NCI-H2107 (cell line): Measurements from ENCODE around the gene HTN3.
"Not testable (repeated sequence)": the region's sequence is repeated elsewhere in the genome, so short reads cannot be mapped to it uniquely, and the experiment has no call there.

ENCODE experiments used
- DNase-seq: peaks from one replicate; lab custom pipeline; 2025; lab: John Stamatoyannopoulos, UW

HTN3 gene

GRCh38 chr4:70028159-70028558 lies at the start of gene HTN3:
TSS of gene HTN3 (plus strand) at chr4:70028459. CDS start at chr4:70030741, 2,282 bp downstream.
- DNase-seq, result not testable (repeated sequence)

DNA sequence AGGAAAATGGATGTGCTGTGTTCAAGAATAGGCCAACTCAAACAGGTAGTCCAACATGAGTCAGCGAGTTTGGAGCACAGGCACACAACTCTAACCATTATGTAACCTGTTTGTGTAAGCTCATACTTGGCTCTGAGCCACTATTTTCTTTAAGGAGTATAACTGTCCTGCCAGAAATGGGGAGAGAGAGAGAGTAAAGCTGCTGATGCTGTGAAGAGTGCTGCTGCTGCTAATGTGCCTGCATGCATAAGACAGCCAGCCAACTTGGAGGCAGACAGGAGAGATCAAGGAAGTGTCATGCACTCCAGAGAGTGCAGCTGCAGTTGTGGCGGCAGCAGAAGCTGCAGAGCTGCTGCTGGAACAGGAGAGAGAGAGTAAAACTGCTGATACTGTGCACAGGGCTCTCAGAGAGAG lies 44.2 kb upstream of the HTN3 start:
- peak; percentile 2 for DNase-seq

DNA sequence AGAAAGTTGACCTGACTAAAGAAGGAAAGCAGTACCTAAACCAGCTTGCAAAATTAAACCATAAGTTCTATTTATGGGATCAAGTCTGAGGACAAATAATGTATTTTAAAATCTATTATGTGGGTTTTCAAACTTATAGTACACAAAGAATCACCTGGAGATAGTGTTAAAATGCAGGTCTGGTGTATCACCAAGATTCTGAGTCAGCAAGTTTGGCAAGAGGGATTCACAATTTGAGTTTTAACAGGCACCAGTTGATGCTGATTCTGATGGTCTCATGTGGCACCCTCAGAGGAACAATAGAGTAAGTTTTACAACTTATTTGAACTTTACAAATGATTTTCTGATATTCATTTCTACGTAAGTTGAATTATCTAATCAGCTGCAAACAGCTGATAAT lies 41.6 kb upstream of the HTN3 start:
- DNase-seq, result no peak

DNA sequence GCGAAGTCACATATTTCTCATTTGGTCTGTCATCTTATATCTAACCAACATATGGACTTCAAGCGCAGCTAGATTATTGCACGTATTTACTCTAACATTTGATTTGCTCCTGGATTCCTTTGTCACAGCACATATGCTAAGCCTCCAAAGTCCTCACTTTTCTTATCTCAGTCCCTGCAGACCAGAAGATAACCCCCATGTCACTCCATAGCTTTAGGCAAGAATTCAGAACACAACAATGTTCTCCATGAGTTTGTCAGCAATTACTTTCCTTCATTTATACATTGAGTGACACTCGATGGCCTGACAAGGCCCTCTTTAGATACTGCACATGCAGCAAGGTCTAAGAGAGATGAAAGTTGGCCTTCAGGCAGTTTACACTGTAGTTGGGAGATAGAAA lies 37.2 kb upstream of the HTN3 start:
- no peak for DNase-seq

DNA sequence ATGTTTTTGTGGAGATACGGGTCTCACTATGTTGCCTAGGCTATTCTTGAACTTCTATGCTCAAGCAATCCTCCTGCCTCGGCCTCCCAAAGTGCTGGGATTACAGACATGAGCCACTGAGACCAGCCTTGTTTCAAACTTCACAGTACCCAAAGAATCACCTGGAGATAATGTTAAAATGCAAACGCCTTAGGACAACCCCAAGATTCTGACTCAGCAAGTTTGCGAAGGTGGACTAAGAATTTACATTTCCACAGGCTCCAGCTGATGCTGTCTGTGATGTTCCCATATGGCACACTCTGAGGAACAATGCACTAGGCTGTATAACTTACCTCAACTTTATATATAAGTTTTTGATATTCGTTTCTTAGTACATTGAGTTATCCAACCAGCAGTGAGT lies 33.5 kb upstream of the HTN3 start:
- DNase-seq, result no peak

- no peak for DNase-seq
Measured at GRCh38 chr4:69995526-69996016, 32.7 kb upstream of the HTN3 start, which contains the start of gene STATH. TSS of gene STATH (plus strand) at chr4:69995966. CDS start at chr4:69998438, 2,472 bp downstream.

DNA sequence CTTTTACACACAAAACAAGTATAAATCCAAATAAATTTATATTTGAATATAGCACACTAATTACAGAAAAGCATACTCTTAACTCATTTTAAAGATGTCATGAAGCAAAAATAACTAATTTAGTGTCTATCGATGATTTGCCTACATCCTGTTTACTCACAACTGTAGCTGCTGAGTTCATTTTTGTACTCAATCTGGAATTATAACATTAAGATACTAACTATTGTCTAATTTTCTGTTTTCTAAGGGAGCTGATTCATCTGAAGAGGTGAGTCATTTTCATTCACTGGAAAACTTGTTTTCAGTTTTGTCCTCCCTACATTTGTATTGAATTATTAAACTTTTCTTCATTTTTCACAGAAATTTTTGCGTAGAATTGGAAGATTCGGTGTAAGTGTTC lies 28.8 kb upstream of the HTN3 start:
- no peak for DNase-seq

DNA sequence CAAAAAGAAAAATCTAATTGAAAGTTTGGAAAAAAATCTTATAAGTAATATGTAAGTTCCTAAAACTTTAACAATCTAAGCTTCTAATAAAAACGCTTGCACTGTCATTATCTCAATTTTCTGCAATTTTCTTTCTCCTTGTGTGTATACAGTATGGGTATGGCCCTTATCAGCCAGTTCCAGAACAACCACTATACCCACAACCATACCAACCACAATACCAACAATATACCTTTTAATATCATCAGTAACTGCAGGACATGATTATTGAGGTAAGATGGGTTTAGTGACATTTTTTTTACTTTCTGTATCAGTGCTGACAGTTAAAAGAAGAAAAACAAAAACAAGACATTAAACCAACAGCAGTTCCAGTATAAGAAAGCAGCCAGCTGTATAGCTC lies 27.5 kb upstream of the HTN3 start:
- DNase-seq, result no peak

DNA sequence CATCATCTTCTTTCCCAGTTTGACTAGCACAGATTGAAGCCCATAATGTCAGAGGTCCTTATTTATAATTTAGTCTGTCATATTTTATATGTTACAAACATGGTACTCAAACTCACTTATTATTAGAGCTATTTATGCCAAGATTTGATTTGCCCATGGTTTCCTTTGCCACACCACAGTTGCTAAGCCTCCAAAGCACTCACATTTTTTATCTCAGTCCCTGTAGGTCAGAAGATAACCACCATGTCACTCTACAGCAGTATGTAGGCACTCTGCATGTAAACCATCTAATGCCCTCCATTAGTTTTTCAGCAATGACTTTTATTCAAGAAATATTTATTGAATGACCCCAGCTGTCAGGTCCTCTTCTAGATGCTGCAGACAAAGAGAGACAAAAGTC lies 25.8 kb upstream of the HTN3 start:
- no peak for DNase-seq

DNA sequence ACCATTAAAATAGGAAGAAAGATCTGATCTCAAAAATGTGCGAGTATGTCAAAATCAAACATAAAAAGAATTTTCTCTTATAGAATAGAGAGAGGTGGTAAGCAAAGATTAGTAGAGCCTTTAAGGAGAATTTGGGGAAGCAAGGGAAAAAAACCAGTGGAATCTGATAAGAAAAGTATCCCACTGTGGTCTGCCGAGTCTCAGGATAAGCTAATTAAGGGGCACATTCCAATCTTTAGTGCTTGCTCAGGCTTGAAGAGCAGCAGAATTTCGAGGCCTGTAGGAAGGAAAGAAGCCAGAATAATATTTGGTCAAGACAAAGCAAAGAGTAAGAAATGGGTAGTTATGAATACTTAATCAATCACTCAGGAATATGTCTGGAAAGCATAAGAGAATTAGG lies 19.5 kb upstream of the HTN3 start:
- no peak for DNase-seq

GRCh38 chr4:70019006-70019405 lies 9.3 kb upstream of the HTN3 start:
- DNase-seq, result not testable (repeated sequence)

GRCh38 chr4:70023218-70023617 lies 5.0 kb upstream of the HTN3 start:
- no peak for DNase-seq

DNA sequence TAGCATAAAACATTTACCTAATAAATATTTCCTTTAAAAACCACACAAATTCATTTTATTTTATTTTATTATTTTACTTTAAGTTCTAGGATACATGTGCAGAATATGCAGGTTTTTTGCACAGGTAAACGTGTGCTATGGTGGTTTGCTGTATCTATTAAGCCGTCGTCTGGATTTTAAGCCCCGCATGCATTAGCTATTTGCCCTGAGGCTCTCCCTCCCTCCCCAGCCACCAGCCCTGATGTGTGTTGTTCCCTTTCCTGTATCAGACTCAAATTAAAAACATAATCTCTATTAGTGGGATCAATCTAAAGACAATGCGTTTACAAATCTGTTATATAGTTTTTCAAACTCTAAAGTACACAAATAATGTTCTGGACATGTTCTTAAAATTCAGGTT lies 1.2 kb upstream of the HTN3 start:
- DNase-seq, result no peak

GRCh38 chr4:70037559-70037958 lies 9.3 kb downstream of the HTN3 start:
- not testable (repeated sequence) for DNase-seq

DNA sequence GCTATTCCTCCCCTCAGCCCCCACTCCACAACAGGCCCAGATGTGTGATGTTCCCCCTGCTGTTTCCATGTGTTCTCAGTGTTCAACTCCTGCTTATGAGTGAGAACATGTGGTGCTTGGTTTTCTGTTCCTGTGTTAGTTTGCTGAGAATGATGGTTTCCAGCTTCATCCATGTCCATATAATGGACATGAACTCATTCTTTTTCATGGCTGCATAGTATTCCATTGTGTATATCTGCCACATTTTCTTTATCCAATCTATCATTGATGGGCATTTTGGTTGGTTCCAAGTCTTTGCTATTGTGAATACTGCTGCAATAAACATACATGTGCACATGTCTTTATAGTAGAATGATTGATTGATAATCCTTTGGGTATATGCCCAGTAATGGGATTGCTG lies 11.7 kb downstream of the HTN3 start:
- DNase-seq, result not testable (repeated sequence)

DNA sequence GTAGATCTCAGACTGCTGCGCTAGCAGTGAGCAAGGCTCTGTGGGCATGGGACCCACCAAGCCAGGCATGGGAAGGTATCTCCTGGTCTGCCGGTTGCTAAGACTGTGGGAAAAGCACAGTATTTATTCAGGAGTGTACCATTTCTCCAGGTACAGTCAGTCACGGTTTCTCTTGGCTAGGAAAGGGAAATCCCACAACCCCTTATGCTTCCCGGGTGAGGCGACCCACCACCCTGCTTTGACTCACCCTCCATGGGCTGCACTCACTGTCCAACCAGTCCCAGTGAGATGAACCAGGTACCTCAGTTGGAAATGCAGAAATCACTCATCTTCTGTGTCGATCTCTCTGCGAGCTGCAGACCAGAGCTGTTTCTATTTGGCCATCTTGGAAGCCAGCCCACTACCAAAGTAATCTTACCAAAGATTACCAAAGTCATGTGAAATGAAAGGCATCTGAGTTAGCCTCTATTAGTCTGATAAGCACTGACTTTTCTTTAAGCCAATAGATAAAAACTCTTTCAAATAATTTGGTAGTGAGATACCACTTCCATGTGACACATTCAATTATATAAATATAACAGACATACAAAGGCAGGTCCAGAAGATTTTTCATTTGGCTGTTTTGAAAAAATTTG lies 13.5 kb downstream of the HTN3 start:
- no peak for DNase-seq

DNA sequence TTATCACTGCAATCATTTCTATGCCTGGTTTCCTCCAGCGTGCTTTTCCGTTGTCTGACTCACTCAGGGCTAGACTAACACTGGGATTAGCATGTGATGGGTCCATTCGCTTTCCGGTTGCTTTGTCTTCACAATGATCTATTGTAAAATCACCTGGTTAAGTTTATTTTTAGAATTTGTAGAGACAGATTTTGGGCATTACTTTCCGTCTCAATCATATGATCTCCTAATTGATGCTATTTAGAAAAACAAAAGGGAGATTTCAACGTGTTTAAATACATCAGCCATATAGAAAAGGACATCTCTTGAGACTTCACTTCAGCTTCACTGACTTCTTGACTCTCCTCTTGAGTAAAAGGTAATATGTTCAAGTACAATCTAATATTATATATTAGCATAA lies 21.9 kb downstream of the HTN3 start, which contains the start of gene HTN1:
Gene HTN1, plus strand, starts transcription at position 301 of the 400 bp plus-strand sequence. CDS start 2,639 bp downstream, outside the sequence.
- DNase-seq, result not testable (repeated sequence)

DNA sequence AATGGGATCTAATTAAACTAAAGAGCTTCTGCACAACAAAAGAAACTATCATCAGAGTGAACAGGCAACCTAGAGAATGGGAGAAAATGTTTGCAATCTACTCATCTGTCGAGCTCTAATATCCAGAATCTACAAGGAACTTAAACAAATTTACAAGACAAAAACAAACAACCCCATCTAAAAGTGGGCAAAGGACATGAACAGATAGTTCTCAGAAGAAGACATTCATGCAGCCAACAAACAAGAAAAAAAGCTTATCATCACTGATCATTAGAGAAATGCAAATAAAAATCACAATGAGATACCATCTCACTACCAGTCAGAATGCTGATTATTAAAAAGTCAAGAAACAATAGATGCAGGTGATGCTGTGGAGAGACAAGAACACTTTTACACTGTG lies 28.3 kb downstream of the HTN3 start:
- DNase-seq, result not testable (repeated sequence)

DNA sequence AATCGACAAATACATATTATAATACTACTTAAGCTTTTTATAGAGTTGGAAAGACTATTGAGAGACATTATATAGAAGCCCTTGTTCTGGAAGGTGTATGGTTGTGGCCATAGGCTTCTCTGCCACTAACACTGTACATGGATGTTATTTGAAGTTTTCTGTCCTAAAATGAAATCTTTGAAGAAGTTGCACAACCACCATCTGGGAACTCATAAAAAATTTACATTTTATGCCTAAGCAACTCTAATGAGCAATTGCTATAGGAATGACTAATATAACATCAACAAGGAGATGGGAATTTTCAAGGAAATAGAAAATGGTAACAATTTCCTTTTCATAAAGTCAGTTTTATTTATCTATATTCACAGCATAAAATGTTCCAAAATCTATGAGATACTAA lies 29.4 kb downstream of the HTN3 start:
- DNase-seq, result no peak

DNA sequence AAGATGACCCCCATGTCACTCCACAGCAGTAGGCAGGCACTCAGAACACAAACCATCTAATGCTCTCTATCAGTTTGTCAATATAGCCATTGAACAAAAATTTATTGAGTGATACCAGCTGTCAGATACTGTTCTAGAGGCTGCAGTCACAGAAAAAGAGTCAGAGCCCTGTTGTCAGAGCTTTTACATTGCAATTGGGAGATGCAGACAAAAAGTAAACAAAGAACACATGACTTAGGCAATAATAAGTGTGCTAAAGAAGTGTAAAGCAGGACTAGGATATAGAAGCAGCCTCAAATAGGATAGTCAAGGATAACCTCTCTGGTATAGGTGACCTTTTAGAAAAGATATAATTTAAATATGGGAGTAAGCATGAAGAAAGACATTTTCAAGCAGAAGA lies 30.9 kb downstream of the HTN3 start:
- no peak for DNase-seq

- DNase-seq, result no peak
Measured at GRCh38 chr4:70062000-70062399, 33.7 kb downstream of the HTN3 start.

- DNase-seq, result no peak
Measured at GRCh38 chr4:70080205-70080604, 51.9 kb downstream of the HTN3 start.
